GM19099 (cell line): ENCODE results near the gene TCAP.

Experiments
- POLR2A ChIP-seq: IDR thresholded peaks from 3 replicates; pipeline ENCODE4 v1.6.1; 2011; ENCODE audit warnings: low read depth; ENCODE audit not compliant: insufficient read length; ENCODE audit errors: extremely low read depth

Gene TCAP

GRCh38 chr17:39626171-39627046 is 38.7 kb upstream of the TCAP start, which contains the start of gene PPP1R1B:
TSS of gene PPP1R1B (plus strand) at chr17:39626952. CDS start at chr17:39627393, 441 bp downstream.
- no peak for TF ChIP-seq POLR2A

- TF ChIP-seq POLR2A: no peak
Measured at GRCh38 chr17:39627047-39627711, 38.0 kb upstream of the TCAP start.

- TF ChIP-seq POLR2A: no peak
Measured at GRCh38 chr17:39627712-39628516, 37.2 kb upstream of the TCAP start.

- no peak for TF ChIP-seq POLR2A
Measured at GRCh38 chr17:39628655-39629493, 36.3 kb upstream of the TCAP start.

- TF ChIP-seq POLR2A: no peak
Measured at GRCh38 chr17:39629494-39629880, 35.7 kb upstream of the TCAP start.

GRCh38 chr17:39629898-39630297 is 35.3 kb upstream of the TCAP start:
- TF ChIP-seq POLR2A: no peak

GRCh38 chr17:39631403-39631802 is 33.7 kb upstream of the TCAP start:
- no peak for TF ChIP-seq POLR2A

- TF ChIP-seq POLR2A: no peak
Measured at GRCh38 chr17:39632153-39632941, 32.8 kb upstream of the TCAP start.

- TF ChIP-seq POLR2A: no peak
Measured at GRCh38 chr17:39633570-39634183, 31.5 kb upstream of the TCAP start.

GRCh38 chr17:39634384-39634871 is 30.7 kb upstream of the TCAP start:
- no peak for TF ChIP-seq POLR2A

- no peak for TF ChIP-seq POLR2A
Measured at GRCh38 chr17:39635614-39636176, 29.5 kb upstream of the TCAP start.

- TF ChIP-seq POLR2A: no peak
Measured at GRCh38 chr17:39636587-39636926, 28.6 kb upstream of the TCAP start.

GRCh38 chr17:39636927-39637736 is 28.0 kb upstream of the TCAP start, which contains the start of gene STARD3:
TSS of gene STARD3 (plus strand) at chr17:39637144. CDS start at chr17:39653532, 16,388 bp downstream.
- TF ChIP-seq POLR2A: peak; percentile 81
